K562 (cell line): ENCODE results near the gene ZNF620. TPM values are rescaled to one million over a fixed set of nuclear protein-coding genes. Genes with fewer than 3 reads are reported as not detected.

Experiments used
- BDP1 ChIP-seq: IDR thresholded peaks from 3 replicates; pipeline ENCODE4 v1.6.1; 2011; ENCODE audit not compliant: insufficient read length, insufficient read depth
- ESRRA ChIP-seq: fragments of 450-650 bp; IDR thresholded peaks from 2 replicates; pipeline ENCODE4 v1.6.1; 2014; ENCODE audit warnings: low read depth, mild to moderate bottlenecking, moderate library complexity, borderline replicate concordance
- MXI1 ChIP-seq: IDR thresholded peaks from 2 replicates; pipeline ENCODE4 v1.6.1; 2011; ENCODE audit warnings: low read depth, mild to moderate bottlenecking, improper control_type of control experiment, low read length
- NR3C1 ChIP-seq: sonication (generic); formaldehyde crosslinking; IDR thresholded peaks from 2 replicates; pipeline ENCODE4 v1.8.1; 2022; ENCODE audit warnings: missing genetic modification reagents
- NR4A1 ChIP-seq, 2 experiments: fragments of 250-450 bp in 1 of 2; fragments of 450-650 bp in 1 of 2; sonication (Bioruptor Pico) in 1 of 2; IDR thresholded peaks; 2 replicates each; pipeline versions ENCODE4 v1.4.0 to v1.6.1; 2016 to 2020; ENCODE audit warnings: mild to moderate bottlenecking in 2 of 2, missing compliant biosample characterization in 1 of 2, missing genetic modification characterization in 1 of 2, moderate library complexity in 1 of 2
- TFE3 ChIP-seq: fragments of 450-650 bp; formaldehyde crosslinking; IDR thresholded peaks from 2 replicates; pipeline ENCODE4 v1.4.0; 2020; ENCODE audit warnings: mild to moderate bottlenecking, mixed read lengths
- TGIF2 ChIP-seq: sonication (generic); formaldehyde crosslinking; IDR thresholded peaks from 2 replicates; pipeline ENCODE4 v1.8.1; 2022; ENCODE audit warnings: mild to moderate bottlenecking, missing genetic modification reagents, moderate library complexity
- ZFP1 ChIP-seq: fragments of 450-650 bp; formaldehyde crosslinking; IDR thresholded peaks from 2 replicates; pipeline ENCODE4 v1.4.0; 2020; ENCODE audit warnings: mild to moderate bottlenecking, mixed read lengths
- ZFPM2 ChIP-seq: fragments of 250-450 bp; sonication (Bioruptor Pico); IDR thresholded peaks from 2 replicates; pipeline ENCODE4 v1.5.1; 2022; ENCODE audit warnings: mild to moderate bottlenecking
- ZNF274 ChIP-seq: IDR thresholded peaks from 2 replicates; pipeline ENCODE4 v1.6.1; 2011; ENCODE audit warnings: low read depth, mild to moderate bottlenecking, low read length, moderate library complexity, borderline replicate concordance
- polyA plus RNA-seq, 8 experiments: library from polyadenylated mRNA; depleted of rRNA in 4 of 8; stranded (reverse) in 5 of 8; unstranded in 3 of 8; fragments of >200 nt; fragmentation: Nextera tagmentation in 2 of 8; fragmentation: Illumina TruSeq in 1 of 8; extraction: Ambion mirVana in 2 of 8; extraction: Trizol in 1 of 8; gene quantifications; 2 replicates each; pipeline versions ENCODE4 v1.2.1 to v1.2.3, GENCODE V29; 2011 to 2014; ENCODE audit warnings: inconsistent platforms in 1 of 8, missing spikeins in 1 of 8
- total RNA-seq, 7 experiments: library from RNA; depleted of rRNA in 6 of 7; stranded (reverse); fragments of >200 nt in 6 of 7; fragmentation: Illumina TruSeq in 2 of 7; extraction: Trizol in 2 of 7; gene quantifications; 2 replicates each; pipeline versions ENCODE4 v1.2.1 to v1.2.3, GENCODE V29; 2011 to 2021; ENCODE audit warnings: low replicate concordance in 1 of 7
- TF ChIP-seq, protein P1 (sequence below): sonication (generic); formaldehyde crosslinking; IDR thresholded peaks from 2 replicates; pipeline ENCODE4 v1.8.0; 2022; ENCODE audit warnings: mild to moderate bottlenecking, missing genetic modification reagents

Gene ZNF620
- total and polyA plus RNA-seq, 9 of the 15 experiments (the other 6 are each of a cell fraction or from before 2014, with no cell fraction given), result 1.2 to 5.5 (median 3.3) TPM

GRCh38 chr3:40532252-40532651, 26.4 kb downstream of the ZNF620 start (continued):
- TF ChIP-seq TFE3 (CRISPR knock-in tag), result no peak
- no peak for TF ChIP-seq TGIF2 (CRISPR knock-in tag)
- TF ChIP-seq BDP1, result no peak
- TF ChIP-seq NR4A1 (CRISPR knock-in tag; IDR thresholded peaks at IDR 0.05), result no peak
- TF ChIP-seq NR4A1 (tag; IDR thresholded peaks at IDR 0.05), result no peak
- peak; percentile 71; the same call in 1 of the 2 replicates for TF ChIP-seq ZNF274
- no peak for TF ChIP-seq ZFPM2 (CRISPR knock-in tag)
- TF ChIP-seq, protein P1, sequence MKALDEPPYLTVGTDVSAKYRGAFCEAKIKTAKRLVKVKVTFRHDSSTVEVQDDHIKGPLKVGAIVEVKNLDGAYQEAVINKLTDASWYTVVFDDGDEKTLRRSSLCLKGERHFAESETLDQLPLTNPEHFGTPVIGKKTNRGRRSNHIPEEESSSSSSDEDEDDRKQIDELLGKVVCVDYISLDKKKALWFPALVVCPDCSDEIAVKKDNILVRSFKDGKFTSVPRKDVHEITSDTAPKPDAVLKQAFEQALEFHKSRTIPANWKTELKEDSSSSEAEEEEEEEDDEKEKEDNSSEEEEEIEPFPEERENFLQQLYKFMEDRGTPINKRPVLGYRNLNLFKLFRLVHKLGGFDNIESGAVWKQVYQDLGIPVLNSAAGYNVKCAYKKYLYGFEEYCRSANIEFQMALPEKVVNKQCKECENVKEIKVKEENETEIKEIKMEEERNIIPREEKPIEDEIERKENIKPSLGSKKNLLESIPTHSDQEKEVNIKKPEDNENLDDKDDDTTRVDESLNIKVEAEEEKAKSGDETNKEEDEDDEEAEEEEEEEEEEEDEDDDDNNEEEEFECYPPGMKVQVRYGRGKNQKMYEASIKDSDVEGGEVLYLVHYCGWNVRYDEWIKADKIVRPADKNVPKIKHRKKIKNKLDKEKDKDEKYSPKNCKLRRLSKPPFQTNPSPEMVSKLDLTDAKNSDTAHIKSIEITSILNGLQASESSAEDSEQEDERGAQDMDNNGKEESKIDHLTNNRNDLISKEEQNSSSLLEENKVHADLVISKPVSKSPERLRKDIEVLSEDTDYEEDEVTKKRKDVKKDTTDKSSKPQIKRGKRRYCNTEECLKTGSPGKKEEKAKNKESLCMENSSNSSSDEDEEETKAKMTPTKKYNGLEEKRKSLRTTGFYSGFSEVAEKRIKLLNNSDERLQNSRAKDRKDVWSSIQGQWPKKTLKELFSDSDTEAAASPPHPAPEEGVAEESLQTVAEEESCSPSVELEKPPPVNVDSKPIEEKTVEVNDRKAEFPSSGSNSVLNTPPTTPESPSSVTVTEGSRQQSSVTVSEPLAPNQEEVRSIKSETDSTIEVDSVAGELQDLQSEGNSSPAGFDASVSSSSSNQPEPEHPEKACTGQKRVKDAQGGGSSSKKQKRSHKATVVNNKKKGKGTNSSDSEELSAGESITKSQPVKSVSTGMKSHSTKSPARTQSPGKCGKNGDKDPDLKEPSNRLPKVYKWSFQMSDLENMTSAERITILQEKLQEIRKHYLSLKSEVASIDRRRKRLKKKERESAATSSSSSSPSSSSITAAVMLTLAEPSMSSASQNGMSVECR, result no peak
- TF ChIP-seq MXI1, result no peak
- TF ChIP-seq NR3C1 (CRISPR knock-in tag), result no peak
- TF ChIP-seq ZFP1 (CRISPR knock-in tag), result no peak
- no peak for TF ChIP-seq ESRRA
